HEK293T (cell line): Measurements from ENCODE around the gene TXK.

Experiments used
- ARNT ChIP-seq: fragments of 450-650 bp; IDR thresholded peaks from 2 replicates; pipeline ENCODE4 v1.6.1; 2017; ENCODE audit warnings: mild to moderate bottlenecking
- ELF4 ChIP-seq: fragments of 450-650 bp; IDR thresholded peaks from 2 replicates; pipeline ENCODE4 v1.6.1; 2017; ENCODE audit warnings: antibody characterized with exemption
- FOXA1 ChIP-seq: fragments of 450-650 bp; IDR thresholded peaks from 2 replicates; pipeline ENCODE4 v1.6.1; 2016; ENCODE audit warnings: mild to moderate bottlenecking
- FOXK2 ChIP-seq: fragments of 450-650 bp; IDR thresholded peaks from 2 replicates; pipeline ENCODE4 v1.6.1; 2016; ENCODE audit warnings: mild to moderate bottlenecking
- FOXM1 ChIP-seq: fragments of 450-650 bp; IDR thresholded peaks from 2 replicates; pipeline ENCODE4 v1.6.1; 2017; ENCODE audit warnings: mild to moderate bottlenecking, borderline replicate concordance
- HDGF ChIP-seq: fragments of 450-650 bp; IDR thresholded peaks from 2 replicates; pipeline ENCODE4 v1.6.1; 2017; ENCODE audit warnings: antibody characterized with exemption, borderline replicate concordance
- L3MBTL2 ChIP-seq: fragments of 450-650 bp; conservative IDR thresholded peaks from 2 replicates; pipeline ENCODE4 v1.6.1; 2016; ENCODE audit warnings: mild to moderate bottlenecking
- LEF1 ChIP-seq: fragments of 450-650 bp; IDR thresholded peaks from 2 replicates; pipeline ENCODE4 v1.6.1; 2017; ENCODE audit warnings: mild to moderate bottlenecking, borderline replicate concordance
- NFRKB ChIP-seq: fragments of 450-650 bp; IDR thresholded peaks from 2 replicates; pipeline ENCODE4 v1.6.1; 2016; ENCODE audit warnings: mild to moderate bottlenecking, moderate library complexity
- SP1 ChIP-seq: fragments of 450-650 bp; IDR thresholded peaks from 2 replicates; pipeline ENCODE4 v1.6.1; 2017
- TARDBP ChIP-seq: fragments of 450-650 bp; IDR thresholded peaks from 2 replicates; pipeline ENCODE4 v1.6.1; 2016
- ZNF384 ChIP-seq: fragments of 450-650 bp; IDR thresholded peaks from 2 replicates; pipeline ENCODE4 v1.6.1; 2016

GRCh38 chr4:48167538-48168263 lies 33.7 kb upstream of the TXK start:
- TF ChIP-seq SP1 (no peak), FOXM1 (no peak), FOXK2 (no peak), ZNF384 (no peak), ELF4 (no peak), HDGF (no peak), L3MBTL2 (no peak), NFRKB (no peak), LEF1 (no peak), ARNT (no peak), FOXA1 (no peak), TARDBP (no peak)
